CD14-positive monocyte (primary cell): Measurements from ENCODE around the gene MAP1LC3B. TPM values are rescaled to one million over a fixed set of nuclear protein-coding genes. Genes with fewer than 3 reads are reported as not detected.

ENCODE experiments used
- DNase-seq, 3 donors: peaks; one replicate each; pipeline ENCODE4 v3.0.0-alpha.2; 2011 to 2022
- H2AFZ ChIP-seq: 2 replicates; pipeline ENCODE4 v1.6.0; 2012; ENCODE audit warnings: mild to moderate bottlenecking, low read depth, low read length, inconsistent platforms; ENCODE audit not compliant: insufficient read depth, poor library complexity, severe bottlenecking
- H3K27ac ChIP-seq, 2 donors: 1 replicate in 1 of 2; 2 replicates in 1 of 2; pipeline ENCODE4 v1.5.1; 2012 to 2013; ENCODE audit warnings: low read length in 2 of 2, control low read depth in 1 of 2, inconsistent platforms in 1 of 2, low read depth in 1 of 2, mild to moderate bottlenecking in 1 of 2
- H3K27me3 ChIP-seq, 2 donors: one replicate each; pipeline versions ENCODE4 v1.6.0 to v1.6.1; 2011 to 2013; ENCODE audit warnings: low read length in 2 of 2; ENCODE audit not compliant: control insufficient read depth in 2 of 2, insufficient read depth in 2 of 2
- H3K36me3 ChIP-seq, 2 donors: replicated peaks in 1 of 2; 1 replicate in 1 of 2; 2 replicates in 1 of 2; pipeline versions ENCODE4 v1.5.1 to v1.6.1; 2012 to 2013; ENCODE audit warnings: low read length in 2 of 2, control low read depth in 1 of 2, inconsistent platforms in 1 of 2, mild to moderate bottlenecking in 1 of 2; ENCODE audit not compliant: insufficient read depth in 2 of 2, control insufficient read depth in 1 of 2
- H3K4me1 ChIP-seq, 2 donors: 1 replicate in 1 of 2; 2 replicates in 1 of 2; pipeline versions ENCODE4 v1.5.1 to v1.6.1; 2012 to 2013; ENCODE audit warnings: low read length in 2 of 2, control low read depth in 1 of 2, inconsistent platforms in 1 of 2, mild to moderate bottlenecking in 1 of 2, moderate library complexity in 1 of 2; ENCODE audit not compliant: insufficient read depth in 2 of 2, control insufficient read depth in 1 of 2
- H3K4me2 ChIP-seq: replicated peaks from 2 replicates; pipeline ENCODE3; 2012; ENCODE audit warnings: low read length, moderate library complexity, mild to moderate bottlenecking; ENCODE audit not compliant: poor library complexity, severe bottlenecking; ENCODE audit errors: extremely low read depth
- H3K4me3 ChIP-seq, 3 experiments: fragments of 200-600 bp in 1 of 3; sonication (generic) in 1 of 3; replicated peaks in 1 of 3; 1 replicate in 2 of 3; 2 replicates in 1 of 3; pipeline ENCODE4 v1.5.1; 2011 to 2013; ENCODE audit warnings: low read length in 3 of 3, mild to moderate bottlenecking in 3 of 3, control low read depth in 2 of 3, low read depth in 2 of 3, inconsistent platforms in 1 of 3, moderate library complexity in 1 of 3
- H3K79me2 ChIP-seq: 2 replicates; pipeline ENCODE4 v1.6.0; 2012; ENCODE audit warnings: mild to moderate bottlenecking, control low read depth, inconsistent platforms, low read length, moderate library complexity; ENCODE audit not compliant: insufficient read depth
- H3K9ac ChIP-seq: 2 replicates; pipeline ENCODE4 v1.6.0; 2017; ENCODE audit warnings: low read length, mild to moderate bottlenecking; ENCODE audit not compliant: insufficient read depth, poor library complexity, severe bottlenecking
- H3K9me3 ChIP-seq, 2 donors: replicated peaks in 1 of 2; 1 replicate in 1 of 2; 2 replicates in 1 of 2; pipeline versions ENCODE4 v1.5.1 to v1.6.1; 2012 to 2013; ENCODE audit warnings: low read length in 2 of 2, control low read depth in 1 of 2; ENCODE audit not compliant: control insufficient read depth in 1 of 2, insufficient read depth in 1 of 2
- H4K20me1 ChIP-seq: 2 replicates; pipeline ENCODE4 v1.6.0; 2012; ENCODE audit warnings: mild to moderate bottlenecking, low read length, control low read depth, moderate library complexity; ENCODE audit not compliant: insufficient read depth
- H3K27ac Mint-ChIP-seq, 7 donors: one replicate each; pipeline ENCODE4 v1.8.0; 2020; ENCODE audit warnings: mild to moderate bottlenecking in 7 of 7, mixed read lengths in 7 of 7, moderate library complexity in 6 of 7, inconsistent platforms in 2 of 7
- H3K27me3 Mint-ChIP-seq, 3 donors: one replicate each; pipeline ENCODE4 v1.8.0; 2021 to 2022; ENCODE audit warnings: low read depth in 3 of 3, mild to moderate bottlenecking in 3 of 3, mixed read lengths in 3 of 3, moderate library complexity in 3 of 3, inconsistent platforms in 1 of 3
- H3K36me3 Mint-ChIP-seq, 2 donors: one replicate each; pipeline ENCODE4 v1.8.0; 2020; ENCODE audit warnings: mixed read lengths in 2 of 2, inconsistent platforms in 1 of 2, mild to moderate bottlenecking in 1 of 2
- H3K4me1 Mint-ChIP-seq: one replicate; pipeline ENCODE4 v1.8.0; 2020; ENCODE audit warnings: mild to moderate bottlenecking, mixed read lengths
- H3K4me3 Mint-ChIP-seq, 2 donors: one replicate each; pipeline ENCODE4 v1.8.0; 2020; ENCODE audit warnings: mild to moderate bottlenecking in 2 of 2, mixed read lengths in 2 of 2, moderate library complexity in 1 of 2
- H3K9me3 Mint-ChIP-seq, 7 donors: one replicate each; pipeline ENCODE4 v1.8.0; 2020 to 2022; ENCODE audit warnings: mixed read lengths in 7 of 7, mild to moderate bottlenecking in 6 of 7, moderate library complexity in 6 of 7, inconsistent platforms in 2 of 7
- CTCF ChIP-seq: fragments of 200-600 bp; IDR thresholded peaks from one replicate; pipeline ENCODE4 v1.8.0; 2022; ENCODE audit warnings: antibody characterized with exemption, mild to moderate bottlenecking
- WGBS: methylation state at CpG from one replicate; pipeline ENCODE4 v1.1.5; 2013; ENCODE audit warnings: missing lambda C conversion rate; ENCODE audit not compliant: insufficient coverage; 5-methylcytosine and 5-hydroxymethylcytosine counted together
- intact Hi-C, 2 donors: fragments of 100-400 bp; cut with micrococcal nuclease; formaldehyde crosslinking; loops; one replicate each; pipeline versions ENCODE4 v1.15.0 to v1.15.1; 2023
- polyA plus RNA-seq, 3 donors: library from polyadenylated mRNA; depleted of rRNA in 1 of 3; unstranded in 2 of 3; stranded (reverse) in 1 of 3; fragments of 300-500 nt in 2 of 3; fragments of >200 nt in 1 of 3; fragmentation: Illumina TruSeq in 2 of 3; gene quantifications; 1 replicate in 2 of 3; 2 replicates in 1 of 3; pipeline ENCODE4 v1.2.3, GENCODE V29; 2012 to 2021

Gene MAP1LC3B
- polyA plus RNA-seq, 3 donors = 102 to 147 (median 140) TPM

GRCh38 chr16:87406495-87407088, 14.5 kb downstream of the MAP1LC3B start:
- Histone ChIP-seq H3K4me3 (no peak overlapping the region), H3K9ac (no peak overlapping the region), H3K27ac (no peak overlapping the region), H3K79me2 (no peaks in the 10 kb centered on the region), H4K20me1 (peaks cover 39% of the 10 kb centered on the region), H3K27me3 (no peaks in the 10 kb centered on the region), H3K4me2 (no peak overlapping the region), H3K9me3 (no peaks in the 10 kb centered on the region), H3K4me1 (peaks cover 7 to 17% of the 10 kb centered on the region in 2 donors), H3K36me3 (peaks cover 42 to 58% of the 10 kb centered on the region in 2 donors), H2AFZ (no peak overlapping the region)
- Mint-ChIP-seq H3K36me3 (peaks cover 69 to 83% of the 10 kb centered on the region in 2 donors), H3K4me1 (peaks cover 12% of the 10 kb centered on the region), H3K27me3 (peaks cover 2 to 3% (median 2%) of the 10 kb centered on the region in 3 donors), H3K27ac (peak overlapping the region in 3 of 7 donors; percentile 5 to 68 (median 57)), H3K9me3 (no peaks in the 10 kb centered on the region), H3K4me3 (no peak overlapping the region)
- intact Hi-C loops = no loop called here
- 98% methylated on average over 11 of the region's 14 CpGs for WGBS
- no peak for DNase-seq
- no peak for TF ChIP-seq CTCF

GRCh38 chr16:87407511-87408112, 15.5 kb downstream of the MAP1LC3B start:
- Mint-ChIP-seq H3K27ac (peak overlapping the region; percentile 0 to 75 (median 63)), H3K9me3 (no peaks in the 10 kb centered on the region), H3K4me1 (peaks cover 12% of the 10 kb centered on the region), H3K4me3 (peak overlapping the region in 1 of 2 donors; percentile 12), H3K27me3 (peaks cover 2 to 3% (median 2%) of the 10 kb centered on the region in 3 donors), H3K36me3 (peaks cover 72 to 83% of the 10 kb centered on the region in 2 donors)
- peak; percentile 71 to 75 (median 74) for DNase-seq
- Histone ChIP-seq H2AFZ (no peak overlapping the region), H3K27me3 (no peaks in the 10 kb centered on the region), H3K27ac (peak overlapping the region in 1 of 2 donors; percentile 14), H3K4me3 (peak overlapping the region in 1 of 3 experiments; percentile 6), H3K4me1 (peaks cover 7 to 17% of the 10 kb centered on the region in 2 donors), H3K79me2 (no peaks in the 10 kb centered on the region), H3K4me2 (no peak overlapping the region), H3K9me3 (no peaks in the 10 kb centered on the region), H3K36me3 (peaks cover 46 to 58% of the 10 kb centered on the region in 2 donors), H4K20me1 (peaks cover 31% of the 10 kb centered on the region), H3K9ac (no peak overlapping the region)
- intact Hi-C loops = no loop called here
- TF ChIP-seq CTCF = no peak
- 85% methylated on average over 18 of the region's 26 CpGs for WGBS
